ENCODE results near the gene PPAT.
"Not testable (repeated sequence)": the region's sequence is repeated elsewhere in the genome, so short reads cannot be mapped to it uniquely, and the experiment has no call there.

DNA sequence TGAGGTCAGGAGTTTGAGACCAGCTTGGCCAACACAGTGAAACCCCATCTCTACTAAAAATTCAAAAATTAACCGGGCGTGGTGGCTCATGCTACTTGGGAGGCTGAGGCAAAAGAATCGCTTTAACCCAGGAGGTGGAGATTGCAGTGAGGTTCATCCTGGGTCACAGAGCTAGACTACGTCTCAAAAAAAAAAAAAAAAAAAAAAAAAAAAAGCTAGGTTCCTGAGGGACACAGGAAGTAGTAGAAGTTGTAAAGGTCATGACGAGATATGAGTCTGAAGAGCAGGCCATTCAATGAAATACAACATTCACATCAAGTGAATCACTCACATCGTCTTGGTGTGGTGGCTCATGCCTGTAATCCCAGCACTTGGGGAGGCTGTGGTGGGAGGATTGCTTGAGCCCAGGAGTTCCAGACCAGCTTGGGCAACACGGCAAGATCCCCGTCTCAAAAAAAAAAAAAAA, 30.9 kb upstream of the PPAT start:
- TF ChIP-seq, protein P1, sequence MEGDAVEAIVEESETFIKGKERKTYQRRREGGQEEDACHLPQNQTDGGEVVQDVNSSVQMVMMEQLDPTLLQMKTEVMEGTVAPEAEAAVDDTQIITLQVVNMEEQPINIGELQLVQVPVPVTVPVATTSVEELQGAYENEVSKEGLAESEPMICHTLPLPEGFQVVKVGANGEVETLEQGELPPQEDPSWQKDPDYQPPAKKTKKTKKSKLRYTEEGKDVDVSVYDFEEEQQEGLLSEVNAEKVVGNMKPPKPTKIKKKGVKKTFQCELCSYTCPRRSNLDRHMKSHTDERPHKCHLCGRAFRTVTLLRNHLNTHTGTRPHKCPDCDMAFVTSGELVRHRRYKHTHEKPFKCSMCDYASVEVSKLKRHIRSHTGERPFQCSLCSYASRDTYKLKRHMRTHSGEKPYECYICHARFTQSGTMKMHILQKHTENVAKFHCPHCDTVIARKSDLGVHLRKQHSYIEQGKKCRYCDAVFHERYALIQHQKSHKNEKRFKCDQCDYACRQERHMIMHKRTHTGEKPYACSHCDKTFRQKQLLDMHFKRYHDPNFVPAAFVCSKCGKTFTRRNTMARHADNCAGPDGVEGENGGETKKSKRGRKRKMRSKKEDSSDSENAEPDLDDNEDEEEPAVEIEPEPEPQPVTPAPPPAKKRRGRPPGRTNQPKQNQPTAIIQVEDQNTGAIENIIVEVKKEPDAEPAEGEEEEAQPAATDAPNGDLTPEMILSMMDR (IDR thresholded peaks at IDR 0.05), result not testable (repeated sequence)
- TF ChIP-seq POLR2A (IDR thresholded peaks at IDR 0.05), result not testable (repeated sequence)

Measured in esophagus squamous epithelium (tissue), 4 donors.